ENCODE results near the gene PCDHB5.
"Not testable (repeated sequence)": the region's sequence is repeated elsewhere in the genome, so short reads cannot be mapped to it uniquely, and the experiment has no call there.

GRCh38 chr5:141096586-141096985, 38.4 kb upstream of the PCDHB5 start:
- TF ChIP-seq HNRNPUL1 (IDR thresholded peaks at IDR 0.05; ENCODE audit: low read depth, low read length); CBX2 (IDR thresholded peaks at IDR 0.05; ENCODE audit: low read depth, low read length); CBX2 (CRISPR knock-in tag; IDR thresholded peaks at IDR 0.05; ENCODE audit: low read depth); RBM22 (optimal IDR thresholded peaks at IDR 0.05; ENCODE audit: low read length); MAFK (conservative IDR thresholded peaks at IDR 0.05 in 1 of 2, IDR thresholded peaks at IDR 0.05 in 1 of 2; ENCODE audit: low read length in 2 of 2): not testable (repeated sequence)
